Mesendoderm (in vitro differentiated cells): ENCODE measurements around the gene NPFF.

ENCODE experiments used
- DNase-seq: peaks from one replicate; pipeline ENCODE4 v3.0.0; 2013
- H2AK5ac ChIP-seq: 2 replicates; pipeline ENCODE4 v1.6.1; 2013; ENCODE audit warnings: low read length, inconsistent platforms
- H2BK120ac ChIP-seq: 2 replicates; pipeline ENCODE4 v1.6.1; 2013; ENCODE audit warnings: low read depth, mild to moderate bottlenecking, low read length, moderate library complexity, mixed read lengths
- H2BK15ac ChIP-seq: replicated peaks from 2 replicates; pipeline ENCODE4 v1.6.1; 2013; ENCODE audit warnings: low read depth, mild to moderate bottlenecking, moderate library complexity
- H2BK5ac ChIP-seq: 2 replicates; pipeline ENCODE4 v1.6.1; 2013; ENCODE audit warnings: low read length, inconsistent platforms
- H3K18ac ChIP-seq: 2 replicates; pipeline ENCODE4 v1.6.1; 2013; ENCODE audit warnings: mild to moderate bottlenecking, low read length, mixed read lengths
- H3K23ac ChIP-seq: one replicate; pipeline ENCODE4 v1.6.1; 2013; ENCODE audit warnings: low read length
- H3K27ac ChIP-seq: 2 replicates; pipeline ENCODE4 v1.5.1; 2013; ENCODE audit warnings: low read depth, mild to moderate bottlenecking, inconsistent platforms, low read length, moderate library complexity
- H3K27me3 ChIP-seq: 2 replicates; pipeline ENCODE4 v1.6.1; 2013; ENCODE audit warnings: low read length, control low read depth, mild to moderate bottlenecking, inconsistent platforms; ENCODE audit not compliant: insufficient read depth, poor library complexity
- H3K36me3 ChIP-seq: 2 replicates; pipeline ENCODE4 v1.6.1; 2013; ENCODE audit warnings: low read length, inconsistent platforms; ENCODE audit not compliant: control insufficient read depth, insufficient read depth
- H3K4ac ChIP-seq: one replicate; pipeline ENCODE4 v1.6.1; 2013; ENCODE audit warnings: low read depth, mild to moderate bottlenecking, low read length, moderate library complexity
- H3K4me1 ChIP-seq: 2 replicates; pipeline ENCODE4 v1.6.1; 2013; ENCODE audit warnings: low read depth, low read length, inconsistent platforms; ENCODE audit not compliant: control insufficient read depth
- H3K4me2 ChIP-seq: 2 replicates; pipeline ENCODE4 v1.6.1; 2013; ENCODE audit warnings: low read length
- H3K4me3 ChIP-seq: 2 replicates; pipeline ENCODE4 v1.5.1; 2013; ENCODE audit warnings: mild to moderate bottlenecking, low read length
- H3K56ac ChIP-seq: one replicate; pipeline ENCODE4 v1.6.1; 2013; ENCODE audit warnings: low read length
- H3K79me1 ChIP-seq: 2 replicates; pipeline ENCODE4 v1.6.1; 2013; ENCODE audit warnings: low read length, inconsistent platforms
- H3K79me2 ChIP-seq: 2 replicates; pipeline ENCODE4 v1.6.1; 2013; ENCODE audit warnings: mild to moderate bottlenecking, low read length; ENCODE audit not compliant: control insufficient read depth, insufficient read depth
- H3K9ac ChIP-seq: 2 replicates; pipeline ENCODE4 v1.6.1; 2013; ENCODE audit warnings: low read length, inconsistent platforms
- H4K5ac ChIP-seq: one replicate; pipeline ENCODE4 v1.6.1; 2013; ENCODE audit warnings: low read length
- H4K8ac ChIP-seq: one replicate; pipeline ENCODE4 v1.6.1; 2013; ENCODE audit warnings: low read depth, mild to moderate bottlenecking, control low read depth, low read length, moderate library complexity
- WGBS: extraction: QIAGEN DNeasy Blood & Tissue Kit; methylation state at CpG from one replicate; pipeline ENCODE4 v1.1.7; 2013; ENCODE audit warnings: low lambda C conversion rate, missing lambda C conversion rate; ENCODE audit not compliant: insufficient coverage; ENCODE audit errors: extremely low coverage; 5-methylcytosine and 5-hydroxymethylcytosine counted together

The NPFF gene

GRCh38 chr12:53518381-53518780 is 11.1 kb upstream of the NPFF start:
- no CpG with 5 or more reads among the region's 5 CpGs for WGBS
- H3K23ac ChIP-seq: no peak overlapping the region
- peaks cover 1% of the 10 kb centered on the region for H3K36me3 ChIP-seq
- H3K9ac ChIP-seq: no peak overlapping the region
- no peak overlapping the region for H2BK15ac ChIP-seq
- no peak overlapping the region for H2BK5ac ChIP-seq
- no peak overlapping the region for H2BK120ac ChIP-seq
- no peak overlapping the region for H3K27ac ChIP-seq
- H3K79me2 ChIP-seq: no peaks in the 10 kb centered on the region
- H2AK5ac ChIP-seq: no peak overlapping the region
- H4K5ac ChIP-seq: no peak overlapping the region
- H3K4ac ChIP-seq: no peak overlapping the region
- H3K4me2 ChIP-seq: no peak overlapping the region
- H3K79me1 ChIP-seq: no peaks in the 10 kb centered on the region
- no peak for DNase-seq
- no peak overlapping the region for H3K18ac ChIP-seq
- H3K27me3 ChIP-seq: no peaks in the 10 kb centered on the region
- H4K8ac ChIP-seq: no peak overlapping the region
- no peaks in the 10 kb centered on the region for H3K4me1 ChIP-seq
- no peak overlapping the region for H3K56ac ChIP-seq
- H3K4me3 ChIP-seq: no peak overlapping the region

- no peaks in the 10 kb centered on the region for H3K27me3 ChIP-seq
- no peak overlapping the region for H2AK5ac ChIP-seq
- no peak overlapping the region for H3K4me2 ChIP-seq
- no peaks in the 10 kb centered on the region for H3K79me2 ChIP-seq
- WGBS: no CpG with 5 or more reads among the region's 13 CpGs
- no peak overlapping the region for H3K27ac ChIP-seq
- no peak overlapping the region for H3K23ac ChIP-seq
- no peaks in the 10 kb centered on the region for H3K79me1 ChIP-seq
- no peak for DNase-seq
- no peak overlapping the region for H3K56ac ChIP-seq
- H3K4me1 ChIP-seq: no peaks in the 10 kb centered on the region
- no peak overlapping the region for H4K8ac ChIP-seq
- no peak overlapping the region for H3K9ac ChIP-seq
- no peak overlapping the region for H3K18ac ChIP-seq
- peaks cover 1% of the 10 kb centered on the region for H3K36me3 ChIP-seq
- H2BK5ac ChIP-seq: no peak overlapping the region
- H2BK120ac ChIP-seq: no peak overlapping the region
- H4K5ac ChIP-seq: no peak overlapping the region
- no peak overlapping the region for H3K4me3 ChIP-seq
- H3K4ac ChIP-seq: no peak overlapping the region
- H2BK15ac ChIP-seq: no peak overlapping the region
Measured at GRCh38 chr12:53516758-53517455, 9.6 kb upstream of the NPFF start.

- H3K36me3 ChIP-seq: peaks cover 1% of the 10 kb centered on the region
- H3K79me1 ChIP-seq: no peaks in the 10 kb centered on the region
- no peak for DNase-seq
- H2BK120ac ChIP-seq: no peak overlapping the region
- H3K4me1 ChIP-seq: no peaks in the 10 kb centered on the region
- no CpG with 5 or more reads among the region's 2 CpGs for WGBS
- H3K27me3 ChIP-seq: no peaks in the 10 kb centered on the region
- H4K8ac ChIP-seq: no peak overlapping the region
- H4K5ac ChIP-seq: no peak overlapping the region
- no peak overlapping the region for H3K4me3 ChIP-seq
- H3K23ac ChIP-seq: no peak overlapping the region
- no peak overlapping the region for H3K27ac ChIP-seq
- H3K9ac ChIP-seq: no peak overlapping the region
- H3K56ac ChIP-seq: no peak overlapping the region
- no peak overlapping the region for H3K18ac ChIP-seq
- H3K79me2 ChIP-seq: no peaks in the 10 kb centered on the region
- no peak overlapping the region for H2BK5ac ChIP-seq
- no peak overlapping the region for H2BK15ac ChIP-seq
- H3K4ac ChIP-seq: no peak overlapping the region
- H2AK5ac ChIP-seq: no peak overlapping the region
- no peak overlapping the region for H3K4me2 ChIP-seq
Measured at GRCh38 chr12:53515291-53515680, 8.0 kb upstream of the NPFF start.

- H3K4me3 ChIP-seq: no peak overlapping the region
- no peak overlapping the region for H3K27ac ChIP-seq
- no peak overlapping the region for H3K9ac ChIP-seq
- peaks cover 1% of the 10 kb centered on the region for H3K36me3 ChIP-seq
- no peaks in the 10 kb centered on the region for H3K79me2 ChIP-seq
- H3K4me1 ChIP-seq: no peaks in the 10 kb centered on the region
- H2BK5ac ChIP-seq: no peak overlapping the region
- H2BK15ac ChIP-seq: no peak overlapping the region
- no CpG with 5 or more reads among the region's 6 CpGs for WGBS
- no peak overlapping the region for H3K4me2 ChIP-seq
- no peak overlapping the region for H3K56ac ChIP-seq
- no peak overlapping the region for H2AK5ac ChIP-seq
- DNase-seq: no peak
- H2BK120ac ChIP-seq: no peak overlapping the region
- no peak overlapping the region for H4K8ac ChIP-seq
- H3K27me3 ChIP-seq: no peaks in the 10 kb centered on the region
- no peak overlapping the region for H3K23ac ChIP-seq
- H3K4ac ChIP-seq: no peak overlapping the region
- no peak overlapping the region for H4K5ac ChIP-seq
- no peak overlapping the region for H3K18ac ChIP-seq
- no peaks in the 10 kb centered on the region for H3K79me1 ChIP-seq
Measured at GRCh38 chr12:53514628-53515290, 7.5 kb upstream of the NPFF start.

GRCh38 chr12:53513712-53514410 is 6.6 kb upstream of the NPFF start:
- H3K18ac ChIP-seq: no peak overlapping the region
- no CpG with 5 or more reads among the region's 6 CpGs for WGBS
- no peak overlapping the region for H3K9ac ChIP-seq
- no peak overlapping the region for H2BK120ac ChIP-seq
- H3K27ac ChIP-seq: no peak overlapping the region
- DNase-seq: no peak
- H4K5ac ChIP-seq: no peak overlapping the region
- H3K27me3 ChIP-seq: no peaks in the 10 kb centered on the region
- H3K79me1 ChIP-seq: no peaks in the 10 kb centered on the region
- H3K4me3 ChIP-seq: no peak overlapping the region
- no peak overlapping the region for H3K4me2 ChIP-seq
- H3K4me1 ChIP-seq: no peaks in the 10 kb centered on the region
- H2BK15ac ChIP-seq: no peak overlapping the region
- no peak overlapping the region for H3K23ac ChIP-seq
- no peaks in the 10 kb centered on the region for H3K79me2 ChIP-seq
- H3K56ac ChIP-seq: no peak overlapping the region
- H2BK5ac ChIP-seq: no peak overlapping the region
- peaks cover 1% of the 10 kb centered on the region for H3K36me3 ChIP-seq
- H3K4ac ChIP-seq: no peak overlapping the region
- H2AK5ac ChIP-seq: no peak overlapping the region
- H4K8ac ChIP-seq: no peak overlapping the region
